HG02973 (cell line): ENCODE measurements around the gene SMARCC1.

ENCODE experiments used
- ATAC-seq: cut with Tn5 transposase; IDR thresholded peaks from one replicate; pipeline ENCODE4 v1.9.1; 2021; ENCODE audit warnings: moderate library complexity; ENCODE audit not compliant: unreplicated experiment

Gene SMARCC1

DNA sequence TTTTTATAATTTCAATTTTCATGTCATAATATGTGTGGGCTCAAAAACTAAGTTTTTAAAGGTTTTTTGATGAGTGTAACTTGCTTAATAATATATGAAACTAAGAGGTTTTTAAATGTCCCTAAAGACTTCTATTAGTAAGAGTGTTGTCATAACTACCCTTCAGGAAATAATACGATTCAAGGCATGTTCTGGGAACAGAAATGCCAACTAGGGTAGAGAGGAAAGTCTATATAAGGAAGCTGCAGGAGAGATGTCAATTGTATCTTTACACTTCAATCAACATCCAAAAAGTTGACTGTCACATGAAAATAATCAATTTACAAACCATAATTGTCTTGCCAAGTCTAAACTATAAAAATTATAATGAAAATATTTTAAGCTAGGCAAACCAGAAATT, 76.3 kb downstream of the SMARCC1 start:
- ATAC-seq, result no peak

DNA sequence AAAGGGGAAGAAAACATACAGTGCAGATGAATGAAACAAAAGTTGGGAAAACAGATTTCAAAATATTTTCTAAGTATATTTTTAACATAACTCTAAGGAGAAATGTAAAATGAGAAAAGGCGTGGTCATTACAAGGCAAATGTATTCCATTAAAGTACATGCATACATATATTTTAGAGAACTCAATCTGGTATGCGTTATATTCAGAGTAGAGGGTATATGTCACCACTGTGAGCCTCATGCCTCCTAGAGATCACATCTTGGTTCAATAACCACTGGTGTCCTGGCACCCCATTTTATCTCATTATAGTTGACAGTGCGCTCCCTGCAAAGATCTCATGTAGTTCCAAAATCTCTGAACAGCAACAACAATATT, 77.5 kb downstream of the SMARCC1 start:
- no peak for ATAC-seq

DNA sequence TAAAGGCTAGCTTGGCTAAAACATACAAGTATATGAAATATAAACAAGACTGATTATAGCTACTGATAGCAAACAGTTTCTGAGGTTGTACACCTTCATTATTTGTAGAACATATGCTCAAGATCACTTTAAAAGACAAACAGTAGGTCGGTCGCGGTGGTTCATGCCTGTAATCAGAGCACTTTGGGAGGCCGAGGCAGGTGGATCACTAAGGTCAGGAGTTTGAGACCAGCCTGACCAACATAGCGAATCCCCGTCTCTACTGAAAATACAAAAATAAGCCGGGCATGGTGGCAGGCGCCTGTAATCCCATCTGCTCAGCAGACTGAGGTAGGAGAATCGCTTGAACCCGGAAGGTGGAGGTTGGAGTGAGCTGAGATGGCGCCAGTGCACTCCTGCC, 80.3 kb downstream of the SMARCC1 start:
- ATAC-seq, result no peak

GRCh38 chr3:47692158-47692557, 89.5 kb downstream of the SMARCC1 start:
- ATAC-seq, result no peak

GRCh38 chr3:47688488-47688887, 93.2 kb downstream of the SMARCC1 start:
- no peak for ATAC-seq

- no peak for ATAC-seq
Measured at GRCh38 chr3:47685037-47685436, 96.7 kb downstream of the SMARCC1 start.

DNA sequence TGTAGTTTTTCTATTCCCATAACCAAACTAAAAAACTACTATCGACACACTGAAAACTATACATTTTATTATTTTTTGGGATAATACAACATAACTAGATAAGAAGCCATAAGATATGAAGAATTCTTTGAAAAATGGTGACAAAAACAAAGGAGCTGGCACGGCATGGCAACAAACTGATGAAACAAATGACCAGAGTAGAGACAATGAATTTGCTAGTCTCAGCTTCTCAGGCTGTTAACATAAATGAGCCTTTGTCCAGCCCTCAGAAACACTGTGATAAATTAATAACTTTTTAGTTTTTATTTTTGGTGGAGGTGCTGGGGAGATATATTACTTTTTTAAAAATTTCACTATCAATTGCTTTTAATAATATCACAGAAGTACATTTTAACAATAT, 100.7 kb downstream of the SMARCC1 start:
- no peak for ATAC-seq

GRCh38 chr3:47678446-47679338, 103.0 kb downstream of the SMARCC1 start:
- ATAC-seq, result no peak

DNA sequence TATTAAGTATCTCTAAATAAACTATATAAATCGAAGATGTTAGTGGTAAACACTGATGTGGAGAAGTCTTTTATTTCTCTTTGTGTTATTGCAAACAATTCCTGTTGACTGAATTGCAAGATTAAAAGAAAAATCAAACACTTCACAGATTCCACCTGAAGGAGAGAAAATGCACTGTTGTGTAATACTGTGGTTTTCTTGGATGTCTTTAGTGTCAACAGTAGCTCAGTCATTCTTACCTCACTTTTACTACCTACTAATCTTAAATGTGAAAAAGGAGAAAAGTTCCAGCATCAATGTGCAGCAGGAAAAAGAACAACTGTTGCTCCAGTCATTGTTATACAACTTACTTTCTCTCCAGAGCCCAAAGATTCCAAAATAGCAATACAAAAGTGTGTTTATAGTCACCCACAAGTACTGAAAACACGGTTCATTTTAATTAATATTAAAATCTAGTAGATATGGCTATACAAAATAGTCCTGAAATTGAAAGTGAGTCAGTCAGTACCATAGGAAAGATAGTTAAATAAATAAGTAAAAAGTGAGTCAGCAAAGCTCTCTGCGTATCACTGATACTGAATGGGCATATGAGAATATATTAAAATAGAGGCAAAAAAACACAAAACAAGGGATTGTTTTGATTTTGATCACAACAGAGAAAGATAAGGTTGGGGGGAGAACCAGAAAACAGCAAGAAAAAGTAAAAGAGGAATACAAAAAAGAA, 112.5 kb downstream of the SMARCC1 start:
- ATAC-seq, result no peak

- ATAC-seq, result no peak
Measured at GRCh38 chr3:47666118-47666517, 115.6 kb downstream of the SMARCC1 start.

DNA sequence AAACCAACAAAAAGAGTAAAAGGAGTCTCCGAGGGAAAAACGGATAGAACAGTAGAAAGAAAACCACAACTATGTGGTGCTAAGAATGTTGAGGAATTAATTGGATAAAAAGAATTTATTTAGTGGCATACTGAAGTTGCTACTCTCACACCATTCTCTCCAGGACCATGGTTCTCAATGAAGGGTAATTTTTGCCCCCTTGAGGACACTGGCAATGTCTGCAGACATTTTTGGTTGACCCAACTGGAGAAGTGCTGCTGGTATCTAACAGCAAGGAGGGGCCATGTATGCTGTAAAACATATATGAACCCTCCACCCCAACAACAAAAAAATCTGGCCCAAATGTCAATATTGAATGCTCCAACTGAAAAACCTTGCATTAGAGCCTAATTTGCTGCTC, 117.2 kb downstream of the SMARCC1 start:
- ATAC-seq, result no peak

DNA sequence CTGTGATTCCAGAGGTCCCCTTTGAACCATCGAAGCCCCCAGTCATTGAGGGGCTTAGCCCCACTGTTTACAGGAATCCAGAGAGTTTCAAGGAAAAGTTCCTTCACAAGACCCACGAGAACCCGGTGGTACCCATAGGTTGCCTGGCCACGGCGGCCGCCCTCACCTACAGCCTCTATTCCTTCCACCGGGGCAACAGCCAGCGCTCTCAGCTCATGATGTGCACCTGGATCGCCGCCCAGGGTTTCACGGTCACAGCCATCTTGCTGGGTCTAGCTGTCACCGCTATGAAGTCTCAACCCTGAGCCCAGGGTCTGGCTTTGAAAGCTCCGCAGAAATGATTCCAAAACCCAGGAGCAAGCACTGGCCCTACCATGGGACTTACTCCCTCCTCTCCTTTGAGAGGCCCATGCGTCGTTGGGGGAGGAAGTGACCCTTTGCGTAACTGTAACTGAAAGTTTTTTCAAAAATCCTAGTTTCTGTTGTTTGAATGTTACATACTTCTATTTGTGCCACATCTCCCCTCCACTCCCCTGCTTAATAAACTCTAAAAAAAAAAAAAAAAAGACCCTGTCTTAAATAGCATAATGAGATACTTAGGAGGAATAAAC, 118.0 kb downstream of the SMARCC1 start:
- no peak for ATAC-seq

- no peak for ATAC-seq
Measured at GRCh38 chr3:47661121-47661752, 120.5 kb downstream of the SMARCC1 start.

- ATAC-seq, result no peak
Measured at GRCh38 chr3:47658444-47658843, 123.2 kb downstream of the SMARCC1 start.

GRCh38 chr3:47652142-47652541, 129.6 kb downstream of the SMARCC1 start:
- no peak for ATAC-seq

GRCh38 chr3:47650294-47650693, 131.4 kb downstream of the SMARCC1 start:
- ATAC-seq, result no peak

GRCh38 chr3:47647550-47647949, 134.1 kb downstream of the SMARCC1 start:
- no peak for ATAC-seq

- ATAC-seq, result no peak
Measured at GRCh38 chr3:47646362-47646761, 135.3 kb downstream of the SMARCC1 start.

- no peak for ATAC-seq
Measured at GRCh38 chr3:47645551-47645950, 136.1 kb downstream of the SMARCC1 start.

- ATAC-seq, result no peak
Measured at GRCh38 chr3:47643092-47643491, 138.6 kb downstream of the SMARCC1 start.

- ATAC-seq, result no peak
Measured at GRCh38 chr3:47641739-47642138, 140.0 kb downstream of the SMARCC1 start.
